ENCODE results near the gene CGN.

Gene CGN

DNA sequence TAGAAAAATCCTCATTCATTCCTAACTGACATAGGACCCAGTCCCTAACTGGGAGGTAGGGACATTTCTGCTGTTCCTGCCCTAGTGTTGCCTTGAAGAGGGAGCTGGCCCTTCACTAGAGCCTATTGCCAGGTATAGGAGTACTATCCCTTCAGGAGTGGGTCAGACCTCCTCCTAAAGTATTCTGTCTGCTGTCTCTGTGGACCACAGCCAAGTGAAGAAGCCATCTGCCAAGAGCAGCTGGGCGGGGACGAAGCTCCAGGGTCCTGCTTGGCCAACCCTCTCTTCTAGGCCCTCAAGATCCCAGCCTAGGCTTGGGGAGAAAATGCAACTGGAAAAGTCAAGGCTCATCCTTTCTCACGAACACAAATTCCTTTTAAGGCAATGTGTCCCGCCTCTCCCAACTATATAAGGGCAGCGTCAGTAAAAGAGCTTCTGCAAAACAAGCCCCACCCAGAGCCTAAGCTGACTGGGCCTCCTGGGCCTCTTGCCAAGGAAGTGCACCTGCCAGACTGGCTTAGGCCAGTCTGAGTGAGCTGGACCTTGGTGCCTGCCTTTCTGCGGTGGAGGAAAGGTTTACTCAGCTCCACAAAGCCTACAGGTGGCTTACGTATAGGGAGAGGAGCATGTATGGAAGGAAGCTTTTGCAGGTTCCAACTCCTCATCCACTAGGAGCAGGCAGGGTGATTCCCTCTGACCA, 28.3 kb downstream of the CGN start:
- Histone ChIP-seq H3K36me3 (ENCODE audit: control insufficient read depth, insufficient read depth, low read length) (no peaks in the 10 kb centered on the region), H3K27me3 (replicated peaks; ENCODE audit: control insufficient read depth, insufficient read depth, low read length) (no peaks in the 10 kb centered on the region), H3K4me3 (replicated peaks; ENCODE audit: low read depth, low read length) (peak overlapping the region; percentile 77)
- DNase-seq (ENCODE audit: extremely low read depth, insufficient read length), result peak; percentile 44
- TF ChIP-seq, protein P1, sequence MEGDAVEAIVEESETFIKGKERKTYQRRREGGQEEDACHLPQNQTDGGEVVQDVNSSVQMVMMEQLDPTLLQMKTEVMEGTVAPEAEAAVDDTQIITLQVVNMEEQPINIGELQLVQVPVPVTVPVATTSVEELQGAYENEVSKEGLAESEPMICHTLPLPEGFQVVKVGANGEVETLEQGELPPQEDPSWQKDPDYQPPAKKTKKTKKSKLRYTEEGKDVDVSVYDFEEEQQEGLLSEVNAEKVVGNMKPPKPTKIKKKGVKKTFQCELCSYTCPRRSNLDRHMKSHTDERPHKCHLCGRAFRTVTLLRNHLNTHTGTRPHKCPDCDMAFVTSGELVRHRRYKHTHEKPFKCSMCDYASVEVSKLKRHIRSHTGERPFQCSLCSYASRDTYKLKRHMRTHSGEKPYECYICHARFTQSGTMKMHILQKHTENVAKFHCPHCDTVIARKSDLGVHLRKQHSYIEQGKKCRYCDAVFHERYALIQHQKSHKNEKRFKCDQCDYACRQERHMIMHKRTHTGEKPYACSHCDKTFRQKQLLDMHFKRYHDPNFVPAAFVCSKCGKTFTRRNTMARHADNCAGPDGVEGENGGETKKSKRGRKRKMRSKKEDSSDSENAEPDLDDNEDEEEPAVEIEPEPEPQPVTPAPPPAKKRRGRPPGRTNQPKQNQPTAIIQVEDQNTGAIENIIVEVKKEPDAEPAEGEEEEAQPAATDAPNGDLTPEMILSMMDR (IDR thresholded peaks at IDR 0.05; ENCODE audit: insufficient read depth, low read length, poor library complexity, severe bottlenecking), result no peak

DNA sequence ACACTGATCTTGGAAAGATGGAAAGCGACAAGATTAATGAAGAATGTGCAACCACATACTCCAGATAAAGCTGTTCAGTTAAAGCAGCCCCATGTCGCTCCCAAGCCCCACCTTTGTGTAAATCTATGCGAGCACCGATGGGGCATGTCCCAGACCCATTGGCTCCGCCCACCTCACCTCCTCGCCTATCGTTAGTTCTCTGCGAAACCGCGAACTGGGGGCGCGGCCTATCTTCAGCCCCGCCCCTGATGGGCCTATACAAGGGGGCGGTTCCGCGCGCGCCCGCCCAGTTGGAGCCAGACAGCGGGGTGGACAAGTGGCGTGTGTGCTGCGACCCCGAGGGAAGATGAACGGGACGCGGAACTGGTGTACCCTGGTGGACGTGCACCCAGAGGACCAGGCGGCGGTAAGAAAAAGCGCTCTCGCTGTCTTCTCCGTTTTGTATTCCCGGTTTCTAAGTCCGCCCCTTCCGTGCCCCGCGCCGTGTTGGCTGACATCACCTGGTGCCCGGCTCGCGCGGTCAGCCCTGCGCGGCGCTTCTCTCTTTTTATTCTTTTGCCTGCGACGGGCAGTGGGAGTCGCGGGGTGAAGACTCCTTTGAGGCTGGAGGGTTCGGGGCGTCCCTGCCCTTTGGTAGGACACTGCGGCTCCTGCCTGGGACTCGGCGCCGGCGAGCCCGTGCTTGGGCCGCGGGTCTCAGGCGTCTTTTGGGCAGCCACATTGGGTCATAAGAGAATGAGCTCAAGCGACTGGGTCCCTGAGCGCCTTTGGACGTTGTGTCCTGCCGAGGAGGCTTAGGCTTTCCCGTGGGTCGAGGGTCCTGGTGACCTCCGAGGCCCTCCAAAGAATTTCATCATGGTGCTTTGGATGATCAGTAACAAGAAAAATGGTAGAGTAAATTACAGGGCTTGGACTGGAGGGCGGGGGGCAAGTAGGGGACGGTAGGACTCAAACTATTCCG, 29.1 kb downstream of the CGN start, which contains the start of gene TUFT1:
TSS of gene TUFT1 (plus strand) at position 289 of the 961 bp plus-strand sequence. CDS start at position 347, 58 bp downstream.
- TF ChIP-seq, protein P1 (IDR thresholded peaks at IDR 0.05; ENCODE audit: insufficient read depth, low read length, poor library complexity, severe bottlenecking), result no peak
- H3K4me3 ChIP-seq (replicated peaks; ENCODE audit: low read depth, low read length), result peak within 1 kb of the TSS; percentile 77
- H3K36me3 ChIP-seq (ENCODE audit: control insufficient read depth, insufficient read depth, low read length), result no peaks in the 10 kb centered on the region
- no peaks in the 10 kb centered on the region for H3K27me3 ChIP-seq (replicated peaks; ENCODE audit: control insufficient read depth, insufficient read depth, low read length)
- DNase-seq (ENCODE audit: extremely low read depth, insufficient read length), result peak; percentile 90

DNA sequence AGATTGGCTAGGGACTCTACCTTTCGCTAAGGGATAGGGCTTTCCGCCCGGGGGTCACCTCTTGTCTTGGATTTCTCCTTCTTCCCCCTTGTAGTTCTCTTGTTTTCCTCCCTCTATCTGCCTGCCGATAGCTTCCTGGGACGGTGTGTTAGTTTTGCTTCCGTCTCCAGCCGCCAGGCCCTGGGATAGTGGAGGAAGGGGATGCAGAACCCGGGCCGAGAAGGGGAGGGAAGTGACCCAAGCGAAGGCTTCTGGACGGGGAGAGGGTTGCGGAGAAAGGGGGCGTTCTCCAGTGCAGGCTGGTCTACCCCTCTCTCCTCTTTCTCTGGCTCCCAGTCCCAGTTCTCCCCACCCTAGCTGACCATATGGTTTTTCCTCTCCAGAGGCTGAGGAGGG, 29.8 kb downstream of the CGN start:
- peak overlapping the region; percentile 77 for H3K4me3 ChIP-seq (replicated peaks; ENCODE audit: low read depth, low read length)
- TF ChIP-seq, protein P1 (IDR thresholded peaks at IDR 0.05; ENCODE audit: insufficient read depth, low read length, poor library complexity, severe bottlenecking), result no peak
- H3K36me3 ChIP-seq (ENCODE audit: control insufficient read depth, insufficient read depth, low read length), result no peaks in the 10 kb centered on the region
- H3K27me3 ChIP-seq (replicated peaks; ENCODE audit: control insufficient read depth, insufficient read depth, low read length), result no peaks in the 10 kb centered on the region
- no peak for DNase-seq (ENCODE audit: extremely low read depth, insufficient read length)

DNA sequence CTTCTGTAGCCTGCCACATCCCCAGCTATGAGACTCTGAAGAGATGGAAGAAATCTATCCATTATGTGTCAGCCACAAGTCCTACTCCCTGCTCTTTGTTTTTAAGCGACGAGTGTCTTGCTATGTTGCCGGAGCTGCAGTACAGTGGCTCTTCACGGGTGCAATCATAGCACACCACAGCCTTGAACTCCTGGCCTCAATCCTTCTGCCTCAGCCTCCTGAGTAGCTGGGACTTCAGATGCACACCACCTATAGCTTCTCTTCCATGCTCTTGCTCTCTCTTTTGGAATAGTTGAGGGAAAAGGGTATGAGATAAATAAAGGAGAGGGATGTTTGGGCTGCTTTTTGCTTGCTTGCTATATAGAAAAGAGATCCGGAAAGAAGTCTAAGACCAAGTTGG, 30.6 kb downstream of the CGN start:
- TF ChIP-seq, protein P1 (IDR thresholded peaks at IDR 0.05; ENCODE audit: insufficient read depth, low read length, poor library complexity, severe bottlenecking), result no peak
- Histone ChIP-seq H3K27me3 (replicated peaks; ENCODE audit: control insufficient read depth, insufficient read depth, low read length) (no peaks in the 10 kb centered on the region), H3K4me3 (replicated peaks; ENCODE audit: low read depth, low read length) (no peak overlapping the region), H3K36me3 (ENCODE audit: control insufficient read depth, insufficient read depth, low read length) (no peaks in the 10 kb centered on the region)
- no peak for DNase-seq (ENCODE audit: extremely low read depth, insufficient read length)

DNA sequence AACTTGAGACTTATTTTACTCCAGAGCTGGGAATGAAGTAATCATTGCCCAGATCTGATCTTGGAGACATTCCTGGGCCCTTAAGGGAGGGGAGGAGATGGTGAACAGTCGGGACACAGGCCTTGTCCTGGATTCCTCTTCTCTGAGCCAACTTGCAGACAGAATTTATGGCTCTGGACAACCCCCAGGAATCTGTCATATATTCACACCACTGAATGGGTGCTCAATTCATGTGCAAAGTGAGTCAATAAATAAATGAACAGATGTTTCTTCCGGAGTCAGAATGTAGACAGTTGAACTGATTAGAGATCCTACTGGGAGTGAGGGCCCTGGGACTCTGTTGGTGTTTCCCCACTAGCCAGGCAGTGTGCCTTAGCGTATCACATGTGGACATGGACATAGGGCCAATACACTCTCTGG, 31.5 kb downstream of the CGN start:
- Histone ChIP-seq H3K27me3 (replicated peaks; ENCODE audit: control insufficient read depth, insufficient read depth, low read length) (no peaks in the 10 kb centered on the region), H3K4me3 (replicated peaks; ENCODE audit: low read depth, low read length) (no peak overlapping the region), H3K36me3 (ENCODE audit: control insufficient read depth, insufficient read depth, low read length) (no peaks in the 10 kb centered on the region)
- TF ChIP-seq, protein P1 (IDR thresholded peaks at IDR 0.05; ENCODE audit: insufficient read depth, low read length, poor library complexity, severe bottlenecking), result no peak
- DNase-seq (ENCODE audit: extremely low read depth, insufficient read length), result no peak

Measured in GM06990 (cell line).